Endothelial cell of umbilical vein (primary cell): ENCODE measurements around the gene DMRTB1. TPM values are rescaled to one million over a fixed set of nuclear protein-coding genes. Genes with fewer than 3 reads are reported as not detected.

ENCODE experiments used
- BruUV-seq: library from RNA; stranded (reverse); fragments of 400-500 nt; replicated peaks from 2 replicates; lab custom pipeline; 2021; lab: Mats Ljungman, UMichigan
- CTCF ChIA-PET: fragments of 300-600, 350-600 bp; sonication (Branson Sonifier 250); formaldehyde crosslinking; loops from one replicate; lab custom pipeline; 2021; ENCODE audit warnings: antibody characterized with exemption, inconsistent platforms; lab: Charles Lee
- POLR2A ChIA-PET: fragments of 300-600, 350-600 bp; sonication (Branson Sonifier 250); formaldehyde crosslinking; loops from one replicate; lab custom pipeline; 2021; ENCODE audit warnings: antibody characterized with exemption, inconsistent platforms; lab: Charles Lee
- DNase-seq: peaks from one replicate; pipeline ENCODE4 v3.0.0-alpha.2; 2011; ENCODE audit warnings: low read depth, low spot score
- FAIRE-seq: peaks from 2 replicates; lab custom pipeline; 2011; peaks lifted over from hg19 to GRCh38; lab: Jason Lieb, UNC
- H2AFZ ChIP-seq: 2 replicates; pipeline ENCODE4 v1.6.0; 2012; ENCODE audit warnings: low read depth, low read length, control low read depth, inconsistent platforms
- H3K27ac ChIP-seq: 2 replicates; pipeline ENCODE4 v1.5.1; 2011; ENCODE audit warnings: low read depth, mild to moderate bottlenecking, control low read depth, low read length, moderate library complexity; ENCODE audit not compliant: insufficient read depth
- H3K27me3 ChIP-seq, 2 experiments: 2 replicates each; pipeline versions ENCODE4 v1.6.0 to v1.6.1; 2011; ENCODE audit warnings: low read length in 2 of 2, mixed read lengths in 1 of 2; ENCODE audit not compliant: control insufficient read depth in 2 of 2, insufficient read depth in 2 of 2
- H3K36me3 ChIP-seq, 2 experiments: 2 replicates in 1 of 2; 3 replicates in 1 of 2; pipeline ENCODE4 v1.5.1; 2011; ENCODE audit warnings: low read length in 2 of 2, mild to moderate bottlenecking in 1 of 2, moderate library complexity in 1 of 2; ENCODE audit not compliant: control insufficient read depth in 2 of 2, insufficient read depth in 2 of 2; ENCODE audit errors: extremely low read depth in 1 of 2
- H3K4me1 ChIP-seq: 3 replicates; pipeline ENCODE4 v1.5.1; 2011; ENCODE audit warnings: mild to moderate bottlenecking, low read length; ENCODE audit not compliant: control insufficient read depth, insufficient read depth; ENCODE audit errors: extremely low read depth
- H3K4me2 ChIP-seq: 2 replicates; pipeline ENCODE4 v1.6.1; 2011; ENCODE audit warnings: low read length, control low read depth, mixed read lengths; ENCODE audit not compliant: insufficient read depth
- H3K4me3 ChIP-seq, 3 experiments: fragments of 200-600 bp in 1 of 3; sonication (generic), shearing (Covaris generic) in 1 of 3; replicated peaks in 1 of 3; 2 replicates each; pipeline ENCODE4 v1.5.1; 2011 to 2016; ENCODE audit warnings: control low read depth in 3 of 3, low read length in 3 of 3, mild to moderate bottlenecking in 2 of 3, inconsistent platforms in 1 of 3, low read depth in 1 of 3, moderate library complexity in 1 of 3; ENCODE audit not compliant: insufficient read depth in 1 of 3
- H3K79me2 ChIP-seq: 2 replicates; pipeline ENCODE4 v1.6.0; 2012; ENCODE audit warnings: low read length, inconsistent platforms; ENCODE audit not compliant: control insufficient read depth, insufficient read depth
- H3K9ac ChIP-seq: replicated peaks from 2 replicates; pipeline ENCODE3; 2011; ENCODE audit warnings: low read length, control low read depth; ENCODE audit not compliant: insufficient read depth; ENCODE audit errors: extremely low read depth
- H3K9me1 ChIP-seq: replicated peaks from 3 replicates; pipeline ENCODE4 v1.6.0; 2011; ENCODE audit warnings: mild to moderate bottlenecking, low read length; ENCODE audit not compliant: control insufficient read depth, insufficient read depth; ENCODE audit errors: extremely low read depth
- H3K9me3 ChIP-seq: replicated peaks from 2 replicates; pipeline ENCODE4 v1.5.1; 2012; ENCODE audit warnings: low read length, inconsistent platforms; ENCODE audit not compliant: control insufficient read depth, insufficient read depth
- H4K20me1 ChIP-seq: replicated peaks from 2 replicates; pipeline ENCODE3; 2011; ENCODE audit warnings: mild to moderate bottlenecking, low read length; ENCODE audit not compliant: control insufficient read depth, insufficient read depth; ENCODE audit errors: extremely low read depth
- CTCF ChIP-seq, 2 donors: IDR thresholded peaks; 1 replicate in 1 of 2; 2 replicates in 1 of 2; pipeline ENCODE4 v1.5.1; 2011; ENCODE audit warnings: low read length in 2 of 2, mild to moderate bottlenecking in 2 of 2, moderate library complexity in 2 of 2, control low read depth in 1 of 2, inconsistent platforms in 1 of 2, low read depth in 1 of 2; ENCODE audit not compliant: insufficient read depth in 1 of 2; ENCODE audit errors: extremely low read depth in 1 of 2
- EZH2 ChIP-seq: IDR thresholded peaks from 2 replicates; pipeline ENCODE4 v1.6.1; 2012; ENCODE audit warnings: borderline replicate concordance, low read depth, mild to moderate bottlenecking, moderate library complexity, low read length, inconsistent platforms; ENCODE audit not compliant: severe bottlenecking
- FOS ChIP-seq: IDR thresholded peaks from 2 replicates; pipeline ENCODE4 v1.6.1; 2011; ENCODE audit warnings: mild to moderate bottlenecking, low read length, moderate library complexity, borderline replicate concordance; ENCODE audit not compliant: insufficient read depth
- GATA2 ChIP-seq: IDR thresholded peaks from 2 replicates; pipeline ENCODE4 v1.7.0; 2011; ENCODE audit warnings: low read depth, mild to moderate bottlenecking, moderate library complexity, mixed read lengths, low read length; ENCODE audit not compliant: insufficient read length, insufficient read depth
- JUN ChIP-seq: IDR thresholded peaks from 2 replicates; pipeline ENCODE4 v1.6.1; 2011; ENCODE audit warnings: borderline replicate concordance, low read depth; ENCODE audit not compliant: insufficient read length, insufficient read depth
- MAX ChIP-seq: IDR thresholded peaks from 2 replicates; pipeline ENCODE4 v1.6.1; 2011; ENCODE audit not compliant: insufficient read depth, insufficient read length
- MYC ChIP-seq: IDR thresholded peaks from one replicate; pipeline ENCODE4 v1.6.1; 2011; ENCODE audit warnings: mild to moderate bottlenecking, low read depth, low read length
- POLR2A ChIP-seq: IDR thresholded peaks from 2 replicates; pipeline ENCODE4 v1.6.1; 2012; ENCODE audit warnings: low read depth, mild to moderate bottlenecking, control low read depth, low read length
- POLR2AphosphoS5 ChIP-seq: IDR thresholded peaks from 2 replicates; pipeline ENCODE4 v1.6.1; 2012; ENCODE audit warnings: low read depth, mild to moderate bottlenecking, control low read depth, low read length, moderate library complexity; ENCODE audit not compliant: insufficient read depth
- dilution Hi-C: fragments of 300-500 bp; cut with MboI; formaldehyde crosslinking; loops from one replicate; pipeline ENCODE4 v1.15.0; 2019; ENCODE audit warnings: low sequenced_read_pairs; ENCODE audit not compliant: extremely low pct_ligation_motif_present
- intact Hi-C: fragments of 100-400 bp; cut with micrococcal nuclease; formaldehyde crosslinking; loops from one replicate; pipeline ENCODE4 v1.10.0; 2022
- polyA plus RNA-seq, 4 experiments: library from polyadenylated mRNA; depleted of rRNA in 3 of 4; stranded (reverse) in 3 of 4; unstranded in 1 of 4; fragments of >200 nt; gene quantifications; 2 replicates each; pipeline versions ENCODE4 v1.2.1 to v1.2.3, GENCODE V29; 2011 to 2012; ENCODE audit warnings: missing spikeins in 1 of 4
- total RNA-seq: library from RNA; stranded (reverse); gene quantifications from 2 replicates; pipeline ENCODE4 v1.2.3, GENCODE V29; 2021

Gene DMRTB1
- total and polyA plus RNA-seq, 2 donors (not counting 3 experiments of a cell fraction or from before 2014, with no cell fraction given), result not detected

- H2AFZ ChIP-seq, result no peak overlapping the region
- no peak overlapping the region for H3K4me2 ChIP-seq
- no peaks in the 10 kb centered on the region for H3K9me1 ChIP-seq
- no peaks in the 10 kb centered on the region for H3K79me2 ChIP-seq
- TF ChIP-seq MAX, result no peak
- no peak for TF ChIP-seq JUN
- no peak for TF ChIP-seq GATA2
- no peak for TF ChIP-seq FOS
- TF ChIP-seq CTCF (IDR thresholded peaks at IDR 0.05; ENCODE audit: extremely low read depth in 1 of 2, insufficient read depth in 1 of 2, low read depth in 1 of 2, low read length in 2 of 2), result no peak
- TF ChIP-seq POLR2A, result no peak
- TF ChIP-seq EZH2, result no peak
- no peak for TF ChIP-seq POLR2AphosphoS5
- TF ChIP-seq MYC, result no peak
- peaks cover 5 to 22% of the 10 kb centered on the region in 2 experiments for H3K27me3 ChIP-seq
- dilution Hi-C loops (no loop called here), intact Hi-C loops (no loop called here)
- POLR2A ChIA-PET, result no interaction called here
- H4K20me1 ChIP-seq, result no peaks in the 10 kb centered on the region
- H3K9me3 ChIP-seq, result no peaks in the 10 kb centered on the region
- H3K4me3 ChIP-seq, result no peak overlapping the region
- H3K36me3 ChIP-seq, result no peaks in the 10 kb centered on the region
- CTCF ChIA-PET, result interaction anchor here (1.6 kb wide), 1 partner anchor 9 kb away, joined by 9 read pairs; no protein-coding TSS in a partner anchor
- H3K4me1 ChIP-seq, result no peaks in the 10 kb centered on the region
- H3K9ac ChIP-seq, result no peak overlapping the region
- DNase-seq (no peak), FAIRE-seq (no peak)
- no peak overlapping the region for H3K27ac ChIP-seq
- BruUV-seq, result no TSS peak
These were observed 24.0 kb upstream of the DMRTB1 start for GRCh38 chr1:53435151-53435550.
